Loucy (cell line): ENCODE measurements around the gene TXNL4A.

Source experiments
- EZH2phosphoT487 ChIP-seq: fragments of 200-600 bp; IDR thresholded peaks from 2 replicates; pipeline ENCODE4 v1.6.1; 2018; ENCODE audit warnings: antibody characterized with exemption, mild to moderate bottlenecking, moderate library complexity, borderline replicate concordance
- TF ChIP-seq, protein P1 (sequence below): fragments of 200-600 bp; sonication (generic); conservative IDR thresholded peaks from 2 replicates; pipeline ENCODE4 v1.5.1; 2014; ENCODE audit warnings: mild to moderate bottlenecking, antibody characterized with exemption, low read length

- TF ChIP-seq, protein P1, sequence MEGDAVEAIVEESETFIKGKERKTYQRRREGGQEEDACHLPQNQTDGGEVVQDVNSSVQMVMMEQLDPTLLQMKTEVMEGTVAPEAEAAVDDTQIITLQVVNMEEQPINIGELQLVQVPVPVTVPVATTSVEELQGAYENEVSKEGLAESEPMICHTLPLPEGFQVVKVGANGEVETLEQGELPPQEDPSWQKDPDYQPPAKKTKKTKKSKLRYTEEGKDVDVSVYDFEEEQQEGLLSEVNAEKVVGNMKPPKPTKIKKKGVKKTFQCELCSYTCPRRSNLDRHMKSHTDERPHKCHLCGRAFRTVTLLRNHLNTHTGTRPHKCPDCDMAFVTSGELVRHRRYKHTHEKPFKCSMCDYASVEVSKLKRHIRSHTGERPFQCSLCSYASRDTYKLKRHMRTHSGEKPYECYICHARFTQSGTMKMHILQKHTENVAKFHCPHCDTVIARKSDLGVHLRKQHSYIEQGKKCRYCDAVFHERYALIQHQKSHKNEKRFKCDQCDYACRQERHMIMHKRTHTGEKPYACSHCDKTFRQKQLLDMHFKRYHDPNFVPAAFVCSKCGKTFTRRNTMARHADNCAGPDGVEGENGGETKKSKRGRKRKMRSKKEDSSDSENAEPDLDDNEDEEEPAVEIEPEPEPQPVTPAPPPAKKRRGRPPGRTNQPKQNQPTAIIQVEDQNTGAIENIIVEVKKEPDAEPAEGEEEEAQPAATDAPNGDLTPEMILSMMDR = no peak
- TF ChIP-seq EZH2phosphoT487 = no peak
Observed at GRCh38 chr18:79933765-79934164, 54.6 kb downstream of the TXNL4A start.
